Mesenchymal stem cell (in vitro differentiated cells and primary cell): ENCODE measurements around the gene SORCS1.

Source experiments
- DNase-seq: peaks from one replicate; pipeline ENCODE4 v3.0.0-alpha.2; 2013
- H2AFZ ChIP-seq: one replicate; pipeline ENCODE4 v1.6.1; 2013; ENCODE audit warnings: low read depth, mild to moderate bottlenecking, control low read depth, inconsistent platforms, low read length, moderate library complexity
- H2AK5ac ChIP-seq: 2 replicates; pipeline ENCODE4 v1.6.1; 2013; ENCODE audit warnings: low read length, moderate library complexity, mild to moderate bottlenecking, inconsistent platforms; ENCODE audit not compliant: severe bottlenecking
- H2BK120ac ChIP-seq: one replicate; pipeline ENCODE4 v1.6.1; 2013; ENCODE audit warnings: low read depth, mild to moderate bottlenecking, inconsistent platforms, low read length, moderate library complexity
- H2BK12ac ChIP-seq, 2 experiments: one replicate each; pipeline ENCODE4 v1.6.1; 2013; ENCODE audit warnings: inconsistent platforms in 2 of 2, low read length in 2 of 2, mild to moderate bottlenecking in 2 of 2, moderate library complexity in 2 of 2, control low read depth in 1 of 2
- H2BK15ac ChIP-seq: one replicate; pipeline ENCODE4 v1.6.1; 2013; ENCODE audit warnings: mild to moderate bottlenecking, low read depth, inconsistent platforms; ENCODE audit not compliant: poor library complexity, severe bottlenecking
- H2BK5ac ChIP-seq: 2 replicates; pipeline ENCODE4 v1.6.1; 2013; ENCODE audit warnings: low read depth, mild to moderate bottlenecking, low read length, control low read depth, inconsistent platforms; ENCODE audit not compliant: poor library complexity, severe bottlenecking
- H3K14ac ChIP-seq, 2 experiments: one replicate each; pipeline ENCODE4 v1.6.1; 2013; ENCODE audit warnings: inconsistent platforms in 2 of 2, low read length in 2 of 2, control low read depth in 1 of 2, mild to moderate bottlenecking in 1 of 2, moderate library complexity in 1 of 2
- H3K18ac ChIP-seq, 2 experiments: one replicate each; pipeline ENCODE4 v1.6.1; 2013; ENCODE audit warnings: inconsistent platforms in 2 of 2, low read length in 2 of 2, control low read depth in 1 of 2, low read depth in 1 of 2, mild to moderate bottlenecking in 1 of 2
- H3K23ac ChIP-seq, 2 experiments: one replicate each; pipeline ENCODE4 v1.6.1; 2013; ENCODE audit warnings: inconsistent platforms in 2 of 2, low read length in 2 of 2, mild to moderate bottlenecking in 2 of 2, moderate library complexity in 2 of 2, control low read depth in 1 of 2
- H3K27ac ChIP-seq: 2 replicates; pipeline ENCODE4 v1.5.1; 2013; ENCODE audit warnings: mild to moderate bottlenecking, moderate library complexity, low read length, control low read depth, inconsistent platforms; ENCODE audit not compliant: poor library complexity, severe bottlenecking
- H3K27me3 ChIP-seq, 2 experiments: 2 replicates each; pipeline versions ENCODE4 v1.6.1 to v1.7.0; 2013; ENCODE audit warnings: low read length in 2 of 2, mild to moderate bottlenecking in 2 of 2, moderate library complexity in 2 of 2, control low read depth in 1 of 2, inconsistent platforms in 1 of 2; ENCODE audit not compliant: control insufficient read depth in 1 of 2, insufficient read depth in 1 of 2
- H3K36me3 ChIP-seq, 2 experiments: 2 replicates each; pipeline versions ENCODE4 v1.6.1 to v1.7.0; 2013; ENCODE audit warnings: low read length in 2 of 2, control low read depth in 1 of 2, inconsistent platforms in 1 of 2, low read depth in 1 of 2, mild to moderate bottlenecking in 1 of 2; ENCODE audit not compliant: insufficient read depth in 2 of 2, control insufficient read depth in 1 of 2
- H3K4ac ChIP-seq, 2 experiments: one replicate each; pipeline ENCODE4 v1.6.1; 2013; ENCODE audit warnings: inconsistent platforms in 2 of 2, low read length in 2 of 2, mild to moderate bottlenecking in 2 of 2, moderate library complexity in 2 of 2, control low read depth in 1 of 2, low read depth in 1 of 2
- H3K4me1 ChIP-seq: 2 replicates; pipeline ENCODE4 v1.6.1; 2013; ENCODE audit warnings: low read depth, low read length, control low read depth; ENCODE audit not compliant: control insufficient read depth, insufficient read depth
- H3K4me2 ChIP-seq: 2 replicates; pipeline ENCODE4 v1.6.1; 2013; ENCODE audit warnings: low read length, mild to moderate bottlenecking, inconsistent platforms; ENCODE audit not compliant: poor library complexity, severe bottlenecking
- H3K4me3 ChIP-seq, 2 experiments: 2 replicates each; pipeline versions ENCODE4 v1.5.1 to v1.7.0; 2013; ENCODE audit warnings: low read length in 2 of 2, mild to moderate bottlenecking in 2 of 2, control low read depth in 1 of 2, low read depth in 1 of 2; ENCODE audit not compliant: insufficient read depth in 1 of 2
- H3K79me1 ChIP-seq: replicated peaks from 2 replicates; pipeline ENCODE4 v1.6.1; 2013; ENCODE audit warnings: mild to moderate bottlenecking, control low read depth, low read length, inconsistent platforms; ENCODE audit not compliant: poor library complexity, severe bottlenecking
- H3K9ac ChIP-seq: 2 replicates; pipeline ENCODE4 v1.7.0; 2013; ENCODE audit warnings: mild to moderate bottlenecking, low read length, moderate library complexity
- H3K9me3 ChIP-seq: 2 replicates; pipeline ENCODE4 v1.7.0; 2013; ENCODE audit warnings: mild to moderate bottlenecking, low read length; ENCODE audit not compliant: control insufficient read depth
- H4K8ac ChIP-seq: one replicate; pipeline ENCODE4 v1.6.1; 2013; ENCODE audit warnings: inconsistent platforms, mild to moderate bottlenecking, low read length, moderate library complexity
- H4K91ac ChIP-seq: one replicate; pipeline ENCODE4 v1.6.1; 2013; ENCODE audit warnings: mild to moderate bottlenecking, low read length, inconsistent platforms
- WGBS: methylation state at CpG from one replicate; pipeline ENCODE4 v1.1.7; 2013; ENCODE audit warnings: mixed read lengths; 5-methylcytosine and 5-hydroxymethylcytosine counted together

The SORCS1 gene

DNA sequence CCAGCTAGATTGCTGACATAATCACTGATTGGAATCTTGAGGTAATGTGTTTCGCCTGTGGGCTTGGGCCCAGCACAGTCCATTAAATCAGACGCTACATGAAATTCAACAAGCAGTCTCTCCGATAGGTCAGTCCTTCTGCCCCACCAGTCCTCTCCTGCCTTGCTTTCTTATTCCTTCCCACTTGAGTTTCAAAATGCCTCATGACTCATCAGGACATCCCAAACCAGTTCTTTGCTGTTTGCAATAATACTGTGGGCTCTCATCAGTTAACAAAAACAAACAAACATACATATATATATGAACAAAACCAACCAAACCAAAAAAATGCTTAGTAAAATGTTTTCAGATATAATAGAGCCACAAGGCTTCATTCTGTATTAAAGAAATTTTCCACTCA, 599.0 kb downstream of the SORCS1 start:
- Histone ChIP-seq H3K79me1 (no peaks in the 10 kb centered on the region), H3K9me3 (no peaks in the 10 kb centered on the region), H3K4me1 (no peaks in the 10 kb centered on the region), H3K23ac (no peak overlapping the region), H4K8ac (no peak overlapping the region), H2BK15ac (no peak overlapping the region), H2BK12ac (no peak overlapping the region), H3K4me2 (no peak overlapping the region), H2AK5ac (no peak overlapping the region), H3K4ac (no peak overlapping the region), H3K36me3 (no peaks in the 10 kb centered on the region), H4K91ac (no peak overlapping the region), H2AFZ (no peak overlapping the region), H3K9ac (no peak overlapping the region), H3K27ac (no peak overlapping the region), H3K14ac (no peak overlapping the region), H3K27me3 (no peaks in the 10 kb centered on the region), H2BK5ac (no peak overlapping the region), H3K18ac (peak overlapping the region in 1 of 2 experiments; percentile 24), H3K4me3 (no peak overlapping the region), H2BK120ac (no peak overlapping the region)
- WGBS, result 67% methylated on average over 3 of the region's 3 CpGs
- DNase-seq, result peak; percentile 37

DNA sequence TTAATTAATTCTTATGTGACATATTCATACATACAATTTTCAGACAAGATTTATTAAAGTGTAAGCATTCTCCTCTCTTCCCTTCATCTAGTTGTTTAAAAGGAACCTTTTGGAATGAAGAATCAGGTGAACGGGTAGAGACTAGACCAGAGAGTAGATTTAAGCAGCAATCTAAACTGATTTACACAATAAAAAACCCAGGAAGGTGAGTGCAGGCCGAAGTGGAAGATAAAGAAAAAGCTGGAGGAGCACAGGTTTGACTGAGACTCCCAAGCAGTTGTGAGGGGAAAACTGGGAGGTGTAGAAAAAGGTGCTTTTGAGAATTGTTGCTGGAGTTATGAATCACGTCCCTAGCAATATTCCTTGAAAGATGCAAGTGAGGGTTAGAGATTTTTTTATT, 601.1 kb downstream of the SORCS1 start:
- Histone ChIP-seq H3K9ac (no peak overlapping the region), H3K27me3 (no peaks in the 10 kb centered on the region), H3K23ac (no peak overlapping the region), H3K14ac (no peak overlapping the region), H2AK5ac (no peak overlapping the region), H3K4me3 (no peak overlapping the region), H2BK5ac (no peak overlapping the region), H3K4me2 (no peak overlapping the region), H3K79me1 (no peaks in the 10 kb centered on the region), H3K27ac (no peak overlapping the region), H3K36me3 (no peaks in the 10 kb centered on the region), H3K18ac (no peak overlapping the region), H2AFZ (no peak overlapping the region), H2BK15ac (no peak overlapping the region), H4K91ac (no peak overlapping the region), H4K8ac (no peak overlapping the region), H2BK120ac (no peak overlapping the region), H3K4ac (no peak overlapping the region), H2BK12ac (no peak overlapping the region), H3K4me1 (no peaks in the 10 kb centered on the region), H3K9me3 (no peaks in the 10 kb centered on the region)
- DNase-seq, result no peak
- WGBS, result 65% methylated on average over 2 of the region's 3 CpGs

DNA sequence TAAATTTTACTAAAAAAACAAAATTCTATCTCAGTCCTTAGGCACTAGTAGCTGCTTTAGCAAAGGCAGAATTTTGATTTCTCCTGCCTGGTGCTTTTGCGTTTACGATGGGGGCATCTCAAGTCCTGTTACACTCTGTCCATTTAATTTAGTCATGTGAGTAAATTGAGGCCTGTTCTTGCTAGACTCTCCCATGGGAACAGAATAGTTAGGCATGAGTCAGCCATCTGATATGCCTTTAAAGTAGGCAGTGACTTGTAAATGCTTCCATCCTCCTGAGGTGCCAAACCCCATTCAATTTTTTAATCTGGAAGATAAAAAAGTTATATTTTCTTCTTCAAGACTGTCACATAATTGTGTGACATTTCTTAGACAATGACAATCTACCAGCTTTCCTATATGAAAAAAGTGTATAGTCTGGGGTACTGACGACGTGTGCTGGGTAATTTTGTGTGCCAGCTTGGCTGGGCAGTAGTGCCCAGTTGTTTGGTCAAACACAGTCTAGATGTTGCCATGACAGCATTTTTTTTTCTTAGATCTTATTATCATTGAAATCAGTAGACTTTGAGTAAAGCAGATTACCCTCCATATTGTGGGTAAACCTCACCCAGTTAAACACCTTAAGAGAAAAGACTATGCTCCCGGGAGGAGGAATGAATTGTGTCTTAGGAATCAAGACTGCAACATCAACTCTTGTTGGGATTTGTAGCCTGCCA, 603.4 kb downstream of the SORCS1 start:
- Histone ChIP-seq H2BK15ac (no peak overlapping the region), H4K8ac (no peak overlapping the region), H2BK120ac (no peak overlapping the region), H2AK5ac (no peak overlapping the region), H3K4me2 (no peak overlapping the region), H3K4ac (no peak overlapping the region), H3K4me3 (no peak overlapping the region), H3K9ac (no peak overlapping the region), H3K4me1 (peaks cover 2% of the 10 kb centered on the region), H3K36me3 (no peaks in the 10 kb centered on the region), H3K9me3 (no peaks in the 10 kb centered on the region), H4K91ac (no peak overlapping the region), H3K14ac (no peak overlapping the region), H2AFZ (no peak overlapping the region), H3K27ac (no peak overlapping the region), H3K23ac (no peak overlapping the region), H2BK5ac (no peak overlapping the region), H3K18ac (no peak overlapping the region), H3K79me1 (no peaks in the 10 kb centered on the region), H3K27me3 (no peaks in the 10 kb centered on the region), H2BK12ac (no peak overlapping the region)
- 63% methylated on average over 4 of the region's 5 CpGs for WGBS
- peak; percentile 39 for DNase-seq

DNA sequence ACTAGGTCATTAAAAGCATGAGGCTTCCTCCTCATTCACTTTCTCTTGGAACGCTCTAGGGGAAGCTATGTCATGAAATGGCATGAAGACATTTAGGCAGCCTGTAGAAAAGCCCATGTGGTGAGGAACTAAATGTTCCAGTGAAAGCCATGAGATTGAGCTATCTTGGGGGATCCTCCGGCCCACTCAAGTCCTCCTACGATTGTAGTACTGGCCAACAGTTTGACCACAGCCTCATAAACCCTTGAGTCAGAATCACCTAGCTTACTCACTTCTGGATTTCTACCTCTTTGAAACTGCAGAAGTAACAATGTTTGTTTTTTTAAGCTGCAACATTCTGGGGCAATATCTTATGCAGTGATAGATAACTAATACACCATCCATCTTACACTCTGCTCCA, 605.1 kb downstream of the SORCS1 start:
- Histone ChIP-seq H2AFZ (no peak overlapping the region), H3K23ac (no peak overlapping the region), H3K27ac (no peak overlapping the region), H3K18ac (no peak overlapping the region), H3K4ac (no peak overlapping the region), H2BK120ac (no peak overlapping the region), H3K14ac (no peak overlapping the region), H4K91ac (no peak overlapping the region), H3K79me1 (no peaks in the 10 kb centered on the region), H3K36me3 (no peaks in the 10 kb centered on the region), H4K8ac (no peak overlapping the region), H2AK5ac (no peak overlapping the region), H3K9ac (no peak overlapping the region), H3K9me3 (no peaks in the 10 kb centered on the region), H2BK15ac (no peak overlapping the region), H3K4me1 (peaks cover 2% of the 10 kb centered on the region), H3K27me3 (no peaks in the 10 kb centered on the region), H3K4me3 (no peak overlapping the region), H3K4me2 (no peak overlapping the region), H2BK12ac (no peak overlapping the region), H2BK5ac (no peak overlapping the region)
- 67% methylated on average over 3 of the region's 3 CpGs for WGBS
- DNase-seq, result peak; percentile 17
